CD14-positive monocyte (primary cell): ENCODE results near the gene ANTXR2. TPM values are rescaled to one million over a fixed set of nuclear protein-coding genes. Genes with fewer than 3 reads are reported as not detected.

ENCODE experiments used
- DNase-seq, 3 donors: peaks; one replicate each; pipeline ENCODE4 v3.0.0-alpha.2; 2011 to 2022
- H2AFZ ChIP-seq: 2 replicates; pipeline ENCODE4 v1.6.0; 2012; ENCODE audit warnings: mild to moderate bottlenecking, low read depth, low read length, inconsistent platforms; ENCODE audit not compliant: insufficient read depth, poor library complexity, severe bottlenecking
- H3K27ac ChIP-seq, 2 donors: 1 replicate in 1 of 2; 2 replicates in 1 of 2; pipeline ENCODE4 v1.5.1; 2012 to 2013; ENCODE audit warnings: low read length in 2 of 2, control low read depth in 1 of 2, inconsistent platforms in 1 of 2, low read depth in 1 of 2, mild to moderate bottlenecking in 1 of 2
- H3K27me3 ChIP-seq, 2 donors: one replicate each; pipeline versions ENCODE4 v1.6.0 to v1.6.1; 2011 to 2013; ENCODE audit warnings: low read length in 2 of 2; ENCODE audit not compliant: control insufficient read depth in 2 of 2, insufficient read depth in 2 of 2
- H3K36me3 ChIP-seq, 2 donors: replicated peaks in 1 of 2; 1 replicate in 1 of 2; 2 replicates in 1 of 2; pipeline versions ENCODE4 v1.5.1 to v1.6.1; 2012 to 2013; ENCODE audit warnings: low read length in 2 of 2, control low read depth in 1 of 2, inconsistent platforms in 1 of 2, mild to moderate bottlenecking in 1 of 2; ENCODE audit not compliant: insufficient read depth in 2 of 2, control insufficient read depth in 1 of 2
- H3K4me1 ChIP-seq, 2 donors: 1 replicate in 1 of 2; 2 replicates in 1 of 2; pipeline versions ENCODE4 v1.5.1 to v1.6.1; 2012 to 2013; ENCODE audit warnings: low read length in 2 of 2, control low read depth in 1 of 2, inconsistent platforms in 1 of 2, mild to moderate bottlenecking in 1 of 2, moderate library complexity in 1 of 2; ENCODE audit not compliant: insufficient read depth in 2 of 2, control insufficient read depth in 1 of 2
- H3K4me2 ChIP-seq: replicated peaks from 2 replicates; pipeline ENCODE3; 2012; ENCODE audit warnings: low read length, moderate library complexity, mild to moderate bottlenecking; ENCODE audit not compliant: poor library complexity, severe bottlenecking; ENCODE audit errors: extremely low read depth
- H3K4me3 ChIP-seq, 3 experiments: fragments of 200-600 bp in 1 of 3; sonication (generic) in 1 of 3; replicated peaks in 1 of 3; 1 replicate in 2 of 3; 2 replicates in 1 of 3; pipeline ENCODE4 v1.5.1; 2011 to 2013; ENCODE audit warnings: low read length in 3 of 3, mild to moderate bottlenecking in 3 of 3, control low read depth in 2 of 3, low read depth in 2 of 3, inconsistent platforms in 1 of 3, moderate library complexity in 1 of 3
- H3K79me2 ChIP-seq: 2 replicates; pipeline ENCODE4 v1.6.0; 2012; ENCODE audit warnings: mild to moderate bottlenecking, control low read depth, inconsistent platforms, low read length, moderate library complexity; ENCODE audit not compliant: insufficient read depth
- H3K9ac ChIP-seq: 2 replicates; pipeline ENCODE4 v1.6.0; 2017; ENCODE audit warnings: low read length, mild to moderate bottlenecking; ENCODE audit not compliant: insufficient read depth, poor library complexity, severe bottlenecking
- H3K9me3 ChIP-seq, 2 donors: replicated peaks in 1 of 2; 1 replicate in 1 of 2; 2 replicates in 1 of 2; pipeline versions ENCODE4 v1.5.1 to v1.6.1; 2012 to 2013; ENCODE audit warnings: low read length in 2 of 2, control low read depth in 1 of 2; ENCODE audit not compliant: control insufficient read depth in 1 of 2, insufficient read depth in 1 of 2
- H4K20me1 ChIP-seq: 2 replicates; pipeline ENCODE4 v1.6.0; 2012; ENCODE audit warnings: mild to moderate bottlenecking, low read length, control low read depth, moderate library complexity; ENCODE audit not compliant: insufficient read depth
- H3K27ac Mint-ChIP-seq, 7 donors: one replicate each; pipeline ENCODE4 v1.8.0; 2020; ENCODE audit warnings: mild to moderate bottlenecking in 7 of 7, mixed read lengths in 7 of 7, moderate library complexity in 6 of 7, inconsistent platforms in 2 of 7
- H3K27me3 Mint-ChIP-seq, 3 donors: one replicate each; pipeline ENCODE4 v1.8.0; 2021 to 2022; ENCODE audit warnings: low read depth in 3 of 3, mild to moderate bottlenecking in 3 of 3, mixed read lengths in 3 of 3, moderate library complexity in 3 of 3, inconsistent platforms in 1 of 3
- H3K36me3 Mint-ChIP-seq, 2 donors: one replicate each; pipeline ENCODE4 v1.8.0; 2020; ENCODE audit warnings: mixed read lengths in 2 of 2, inconsistent platforms in 1 of 2, mild to moderate bottlenecking in 1 of 2
- H3K4me1 Mint-ChIP-seq: one replicate; pipeline ENCODE4 v1.8.0; 2020; ENCODE audit warnings: mild to moderate bottlenecking, mixed read lengths
- H3K4me3 Mint-ChIP-seq, 2 donors: one replicate each; pipeline ENCODE4 v1.8.0; 2020; ENCODE audit warnings: mild to moderate bottlenecking in 2 of 2, mixed read lengths in 2 of 2, moderate library complexity in 1 of 2
- H3K9me3 Mint-ChIP-seq, 7 donors: one replicate each; pipeline ENCODE4 v1.8.0; 2020 to 2022; ENCODE audit warnings: mixed read lengths in 7 of 7, mild to moderate bottlenecking in 6 of 7, moderate library complexity in 6 of 7, inconsistent platforms in 2 of 7
- CTCF ChIP-seq: fragments of 200-600 bp; IDR thresholded peaks from one replicate; pipeline ENCODE4 v1.8.0; 2022; ENCODE audit warnings: antibody characterized with exemption, mild to moderate bottlenecking
- WGBS: methylation state at CpG from one replicate; pipeline ENCODE4 v1.1.5; 2013; ENCODE audit warnings: missing lambda C conversion rate; ENCODE audit not compliant: insufficient coverage; 5-methylcytosine and 5-hydroxymethylcytosine counted together
- intact Hi-C, 2 donors: fragments of 100-400 bp; cut with micrococcal nuclease; formaldehyde crosslinking; loops; one replicate each; pipeline versions ENCODE4 v1.15.0 to v1.15.1; 2023
- polyA plus RNA-seq, 3 donors: library from polyadenylated mRNA; depleted of rRNA in 1 of 3; unstranded in 2 of 3; stranded (reverse) in 1 of 3; fragments of 300-500 nt in 2 of 3; fragments of >200 nt in 1 of 3; fragmentation: Illumina TruSeq in 2 of 3; gene quantifications; 1 replicate in 2 of 3; 2 replicates in 1 of 3; pipeline ENCODE4 v1.2.3, GENCODE V29; 2012 to 2021

The ANTXR2 gene
- polyA plus RNA-seq, 3 donors = 15.4 to 69.6 (median 59.2) TPM

- Histone ChIP-seq H4K20me1 (peaks cover 4% of the 10 kb centered on the region), H3K4me3 (no peak overlapping the region), H3K9me3 (peaks cover 0 to 3% of the 10 kb centered on the region in 2 donors), H2AFZ (no peak overlapping the region), H3K4me2 (no peak overlapping the region), H3K9ac (no peak overlapping the region), H3K4me1 (no peaks in the 10 kb centered on the region), H3K27me3 (no peaks in the 10 kb centered on the region), H3K79me2 (no peaks in the 10 kb centered on the region), H3K27ac (no peak overlapping the region), H3K36me3 (peaks cover 11 to 36% of the 10 kb centered on the region in 2 donors)
- H3K27me3 Mint-ChIP-seq = no peaks in the 10 kb centered on the region
- peaks cover 19 to 31% of the 10 kb centered on the region in 2 donors for H3K36me3 Mint-ChIP-seq
- no peak for TF ChIP-seq CTCF
- DNase-seq = no peak
- no peak overlapping the region for H3K4me3 Mint-ChIP-seq
- intact Hi-C loops = no loop called here
- H3K4me1 Mint-ChIP-seq = peaks cover 2% of the 10 kb centered on the region
- 100% methylated on average over 3 of the region's 7 CpGs for WGBS
- no peak overlapping the region for H3K27ac Mint-ChIP-seq
- peaks cover 0 to 3% (median 0%) of the 10 kb centered on the region in 7 donors for H3K9me3 Mint-ChIP-seq
Observed at GRCh38 chr4:79959652-79960051, 113.4 kb downstream of the ANTXR2 start.

DNA sequence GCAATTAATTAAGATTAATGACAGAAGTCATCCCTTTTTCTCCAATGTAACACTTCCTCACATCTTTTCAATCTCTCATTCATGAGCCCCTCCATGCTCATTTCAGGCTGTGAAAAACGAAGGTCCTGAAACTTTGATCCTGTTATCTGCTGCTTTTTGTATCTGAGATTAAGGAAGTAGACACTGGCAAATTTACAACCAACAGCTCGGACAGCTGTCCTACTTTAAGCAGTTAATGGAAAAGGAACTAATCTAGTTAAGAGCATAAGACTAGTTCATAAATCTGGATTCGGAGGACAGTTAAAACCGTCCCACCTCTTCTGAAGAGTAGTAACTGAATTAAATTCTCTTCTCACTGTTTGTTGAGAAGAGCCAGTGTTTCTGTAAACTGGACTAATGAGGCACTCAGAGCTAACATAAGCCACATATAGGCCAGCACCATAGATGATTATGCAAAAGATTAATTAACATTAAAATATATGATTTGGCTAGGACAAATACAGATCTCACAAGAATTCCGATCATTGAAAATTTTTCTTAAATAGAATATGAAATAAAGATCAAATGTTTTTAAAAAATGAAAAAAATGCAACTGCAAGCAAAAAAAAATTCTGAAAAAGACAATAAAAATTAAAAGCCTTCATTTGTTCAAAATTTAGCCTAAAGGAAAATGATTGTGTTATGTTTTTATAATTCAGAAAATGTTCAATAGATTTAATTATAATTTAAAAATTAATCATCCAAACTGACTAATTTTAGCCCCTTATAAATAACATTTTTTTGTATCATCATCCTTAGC, 114.4 kb downstream of the ANTXR2 start:
- Histone ChIP-seq H3K4me3 (no peak overlapping the region), H4K20me1 (peaks cover 4% of the 10 kb centered on the region), H3K79me2 (no peaks in the 10 kb centered on the region), H3K9me3 (no peaks in the 10 kb centered on the region), H3K4me2 (no peak overlapping the region), H3K27ac (no peak overlapping the region), H3K9ac (no peak overlapping the region), H3K36me3 (peaks cover 3 to 31% of the 10 kb centered on the region in 2 donors), H2AFZ (no peak overlapping the region), H3K4me1 (no peaks in the 10 kb centered on the region), H3K27me3 (no peaks in the 10 kb centered on the region)
- TF ChIP-seq CTCF = no peak
- no peaks in the 10 kb centered on the region for H3K9me3 Mint-ChIP-seq
- DNase-seq = no peak
- intact Hi-C loops = no loop called here
- H3K4me3 Mint-ChIP-seq = no peak overlapping the region
- WGBS = no CpG with 5 or more reads among the region's 5 CpGs
- no peaks in the 10 kb centered on the region for H3K27me3 Mint-ChIP-seq
- peaks cover 16 to 22% of the 10 kb centered on the region in 2 donors for H3K36me3 Mint-ChIP-seq
- H3K4me1 Mint-ChIP-seq = peaks cover 2% of the 10 kb centered on the region
- H3K27ac Mint-ChIP-seq = peak overlapping the region in 1 of 7 donors; percentile 43
